Astrocyte (in vitro differentiated cells and primary cell): ENCODE results near the gene DYNC1I1. TPM values are rescaled to one million over a fixed set of nuclear protein-coding genes. Genes with fewer than 3 reads are reported as not detected.

ENCODE experiments used
- DNase-seq: peaks from one replicate; pipeline ENCODE4 v3.0.0-alpha.2; 2010; ENCODE audit warnings: low read depth
- FAIRE-seq: peaks from 2 replicates; lab custom pipeline; 2011; peaks lifted over from hg19 to GRCh38; lab: Jason Lieb, UNC
- H2AFZ ChIP-seq: 2 replicates; pipeline ENCODE4 v1.6.0; 2012; ENCODE audit warnings: low read depth, low read length, inconsistent platforms
- H3K27ac ChIP-seq: 2 replicates; pipeline ENCODE4 v1.5.1; 2011; ENCODE audit warnings: low read depth, low read length, inconsistent platforms
- H3K27me3 ChIP-seq: 2 replicates; pipeline ENCODE4 v1.6.0; 2011; ENCODE audit warnings: low read length, inconsistent platforms; ENCODE audit not compliant: insufficient read depth
- H3K36me3 ChIP-seq: 2 replicates; pipeline ENCODE4 v1.5.1; 2011; ENCODE audit warnings: low read length, inconsistent platforms; ENCODE audit not compliant: insufficient read depth
- H3K4me1 ChIP-seq: 2 replicates; pipeline ENCODE4 v1.5.1; 2011; ENCODE audit warnings: low read length, inconsistent platforms; ENCODE audit not compliant: insufficient read depth
- H3K4me2 ChIP-seq: 2 replicates; pipeline ENCODE4 v1.6.0; 2012; ENCODE audit warnings: low read length, inconsistent platforms
- H3K4me3 ChIP-seq: 2 replicates; pipeline ENCODE4 v1.5.1; 2011; ENCODE audit warnings: low read depth, mild to moderate bottlenecking, low read length, inconsistent platforms; ENCODE audit not compliant: insufficient read depth
- H3K79me2 ChIP-seq: 2 replicates; pipeline ENCODE4 v1.6.0; 2012; ENCODE audit warnings: mild to moderate bottlenecking, low read length, inconsistent platforms; ENCODE audit not compliant: insufficient read depth
- H3K9ac ChIP-seq: 2 replicates; pipeline ENCODE4 v1.6.0; 2012; ENCODE audit warnings: mild to moderate bottlenecking, low read length, inconsistent platforms
- H3K9me3 ChIP-seq: 2 replicates; pipeline ENCODE4 v1.5.1; 2012; ENCODE audit warnings: low read depth, mild to moderate bottlenecking, low read length, inconsistent platforms; ENCODE audit not compliant: insufficient read depth
- H4K20me1 ChIP-seq: 2 replicates; pipeline ENCODE4 v1.6.0; 2012; ENCODE audit warnings: low read length, inconsistent platforms; ENCODE audit not compliant: insufficient read depth
- H3K27ac Mint-ChIP-seq: one replicate; pipeline ENCODE4 v1.8.0; 2021; ENCODE audit warnings: mild to moderate bottlenecking, mixed read lengths; ENCODE audit not compliant: unreplicated experiment
- H3K27me3 Mint-ChIP-seq: one replicate; pipeline ENCODE4 v1.8.0; 2021; ENCODE audit warnings: low read depth, mixed read lengths; ENCODE audit not compliant: unreplicated experiment
- H3K36me3 Mint-ChIP-seq: one replicate; pipeline ENCODE4 v1.8.0; 2021; ENCODE audit warnings: low read depth, mixed read lengths; ENCODE audit not compliant: unreplicated experiment
- H3K4me1 Mint-ChIP-seq: one replicate; pipeline ENCODE4 v1.8.0; 2021; ENCODE audit warnings: low read depth, mixed read lengths; ENCODE audit not compliant: unreplicated experiment
- H3K4me3 Mint-ChIP-seq: one replicate; pipeline ENCODE4 v1.8.0; 2021; ENCODE audit warnings: mild to moderate bottlenecking, moderate library complexity, mixed read lengths; ENCODE audit not compliant: unreplicated experiment
- H3K9me3 Mint-ChIP-seq: one replicate; pipeline ENCODE4 v1.8.0; 2021; ENCODE audit warnings: mild to moderate bottlenecking, mixed read lengths; ENCODE audit not compliant: unreplicated experiment
- EZH2 ChIP-seq: IDR thresholded peaks from 2 replicates; pipeline ENCODE4 v1.6.1; 2012; ENCODE audit warnings: mild to moderate bottlenecking, low read length, inconsistent platforms; ENCODE audit not compliant: insufficient read depth
- total RNA-seq: library from RNA; stranded (reverse); gene quantifications from 2 replicates; pipeline ENCODE4 v1.2.1, GENCODE V29; 2021
- TF ChIP-seq, protein P1 (sequence below): IDR thresholded peaks from 2 replicates; pipeline ENCODE4 v1.5.1; 2011; ENCODE audit warnings: low read depth, mild to moderate bottlenecking, inconsistent platforms, low read length, moderate library complexity; ENCODE audit not compliant: insufficient read depth

The DYNC1I1 gene
- total RNA-seq, 1 donor from 2014 or later, result 3.2 TPM

DNA sequence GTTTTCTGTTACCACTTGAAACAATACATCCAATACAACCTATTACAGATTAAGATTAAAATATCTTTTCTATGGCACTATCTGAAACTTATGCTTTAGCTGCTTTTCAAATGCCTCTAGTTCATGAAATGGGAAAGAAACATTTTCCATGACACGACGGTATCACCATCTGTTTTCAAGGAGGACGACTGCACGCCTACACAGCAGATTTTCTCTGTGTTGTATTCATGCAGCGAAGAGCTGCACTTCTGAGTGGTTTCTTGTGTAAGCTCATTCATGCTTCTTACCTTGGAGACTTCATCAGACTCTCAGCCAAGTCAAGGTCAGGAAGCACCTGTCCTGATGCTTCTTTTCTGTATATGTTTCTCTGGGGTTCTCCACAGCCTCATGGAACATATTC lies 179.2 kb downstream of the DYNC1I1 start:
- no peak for DNase-seq
- no peaks in the 10 kb centered on the region for H4K20me1 ChIP-seq
- no peak overlapping the region for H2AFZ ChIP-seq
- H3K36me3 ChIP-seq, result no peaks in the 10 kb centered on the region
- no peak overlapping the region for H3K4me3 ChIP-seq
- H3K79me2 ChIP-seq, result no peaks in the 10 kb centered on the region
- no peak overlapping the region for H3K4me2 ChIP-seq
- H3K4me1 ChIP-seq, result no peaks in the 10 kb centered on the region
- Mint-ChIP-seq H3K27me3 (peaks cover 11% of the 10 kb centered on the region), H3K4me3 (no peak overlapping the region), H3K4me1 (no peaks in the 10 kb centered on the region), H3K27ac (no peak overlapping the region), H3K9me3 (no peaks in the 10 kb centered on the region), H3K36me3 (no peaks in the 10 kb centered on the region)
- H3K27me3 ChIP-seq, result no peaks in the 10 kb centered on the region
- H3K27ac ChIP-seq, result no peak overlapping the region
- FAIRE-seq, result no peak
- H3K9ac ChIP-seq, result no peak overlapping the region
- H3K9me3 ChIP-seq, result no peaks in the 10 kb centered on the region
- TF ChIP-seq, protein P1, sequence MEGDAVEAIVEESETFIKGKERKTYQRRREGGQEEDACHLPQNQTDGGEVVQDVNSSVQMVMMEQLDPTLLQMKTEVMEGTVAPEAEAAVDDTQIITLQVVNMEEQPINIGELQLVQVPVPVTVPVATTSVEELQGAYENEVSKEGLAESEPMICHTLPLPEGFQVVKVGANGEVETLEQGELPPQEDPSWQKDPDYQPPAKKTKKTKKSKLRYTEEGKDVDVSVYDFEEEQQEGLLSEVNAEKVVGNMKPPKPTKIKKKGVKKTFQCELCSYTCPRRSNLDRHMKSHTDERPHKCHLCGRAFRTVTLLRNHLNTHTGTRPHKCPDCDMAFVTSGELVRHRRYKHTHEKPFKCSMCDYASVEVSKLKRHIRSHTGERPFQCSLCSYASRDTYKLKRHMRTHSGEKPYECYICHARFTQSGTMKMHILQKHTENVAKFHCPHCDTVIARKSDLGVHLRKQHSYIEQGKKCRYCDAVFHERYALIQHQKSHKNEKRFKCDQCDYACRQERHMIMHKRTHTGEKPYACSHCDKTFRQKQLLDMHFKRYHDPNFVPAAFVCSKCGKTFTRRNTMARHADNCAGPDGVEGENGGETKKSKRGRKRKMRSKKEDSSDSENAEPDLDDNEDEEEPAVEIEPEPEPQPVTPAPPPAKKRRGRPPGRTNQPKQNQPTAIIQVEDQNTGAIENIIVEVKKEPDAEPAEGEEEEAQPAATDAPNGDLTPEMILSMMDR, result no peak
- TF ChIP-seq EZH2, result no peak

DNA sequence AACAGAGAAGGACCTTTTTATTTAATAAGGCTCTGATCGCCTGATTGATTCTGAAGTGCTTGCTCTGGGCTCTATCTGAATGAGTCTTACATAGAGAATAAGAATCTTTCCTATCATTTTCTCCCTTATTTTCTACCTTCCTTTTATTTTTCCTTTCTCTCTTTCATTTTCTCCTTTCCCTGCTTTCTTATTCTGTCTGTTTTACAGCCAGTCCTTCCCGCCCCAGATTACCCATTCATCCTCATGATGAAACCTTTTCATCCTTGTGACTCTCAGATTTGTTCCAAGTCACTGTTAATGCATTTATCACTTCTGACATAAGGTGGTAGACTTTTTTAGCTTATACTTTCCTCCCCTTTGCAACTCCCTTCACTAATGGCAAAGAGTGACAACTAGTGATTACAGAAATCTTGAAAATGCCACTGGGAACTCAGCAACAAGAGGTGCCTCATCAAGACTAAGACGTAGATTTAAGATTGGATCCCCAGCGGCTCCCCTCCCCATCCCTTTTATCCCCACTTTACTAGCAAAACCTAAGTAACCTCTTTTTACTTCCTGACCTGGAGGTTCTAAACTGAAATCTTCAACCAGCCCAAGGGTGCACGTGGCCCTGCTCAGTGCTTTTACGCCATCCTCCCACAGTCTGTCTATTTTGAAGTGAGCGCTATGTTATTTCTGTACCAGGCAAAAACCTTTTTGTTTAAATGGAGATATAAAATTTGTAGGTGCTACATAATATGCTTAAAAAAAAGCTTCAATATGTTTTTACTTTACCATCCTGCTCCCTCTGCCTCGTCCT lies 179.8 kb downstream of the DYNC1I1 start:
- Histone ChIP-seq H3K79me2 (no peaks in the 10 kb centered on the region), H3K36me3 (no peaks in the 10 kb centered on the region), H3K4me3 (no peak overlapping the region), H2AFZ (no peak overlapping the region), H4K20me1 (no peaks in the 10 kb centered on the region), H3K9ac (no peak overlapping the region), H3K4me2 (no peak overlapping the region), H3K9me3 (no peaks in the 10 kb centered on the region), H3K4me1 (no peaks in the 10 kb centered on the region), H3K27me3 (no peaks in the 10 kb centered on the region), H3K27ac (no peak overlapping the region)
- Mint-ChIP-seq H3K9me3 (no peaks in the 10 kb centered on the region), H3K27ac (no peak overlapping the region), H3K4me1 (no peaks in the 10 kb centered on the region), H3K27me3 (peaks cover 16% of the 10 kb centered on the region), H3K4me3 (no peak overlapping the region), H3K36me3 (no peaks in the 10 kb centered on the region)
- no peak for FAIRE-seq
- DNase-seq, result no peak
- no peak for TF ChIP-seq EZH2
- TF ChIP-seq, protein P1, result no peak

DNA sequence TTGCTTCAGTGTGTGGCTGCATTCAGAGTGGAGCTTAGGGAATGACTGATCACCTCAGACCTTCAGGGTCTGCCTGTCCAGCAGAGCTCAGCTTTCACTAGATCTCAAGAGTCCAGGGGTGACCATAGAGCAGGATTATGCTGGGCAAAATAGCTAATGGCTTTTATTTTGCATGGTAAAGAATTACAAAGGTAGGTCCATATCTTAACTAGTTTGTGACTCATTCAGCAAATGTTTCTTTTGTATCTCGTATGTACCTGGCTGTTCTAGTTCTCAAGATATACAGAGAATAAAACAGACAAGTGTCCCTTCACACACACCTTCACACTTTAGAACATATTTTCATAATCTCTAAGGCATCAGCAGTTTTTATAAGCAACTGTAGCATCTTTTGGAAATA lies 180.5 kb downstream of the DYNC1I1 start:
- FAIRE-seq, result no peak

More for the DNA sequence above, 180.5 kb downstream of the DYNC1I1 start:
- Mint-ChIP-seq H3K36me3 (no peaks in the 10 kb centered on the region), H3K4me1 (no peaks in the 10 kb centered on the region), H3K4me3 (no peak overlapping the region), H3K9me3 (no peaks in the 10 kb centered on the region), H3K27me3 (peaks cover 16% of the 10 kb centered on the region), H3K27ac (no peak overlapping the region)
- Histone ChIP-seq H4K20me1 (no peaks in the 10 kb centered on the region), H3K4me1 (no peaks in the 10 kb centered on the region), H3K27me3 (no peaks in the 10 kb centered on the region), H3K27ac (no peak overlapping the region), H3K4me3 (no peak overlapping the region), H3K9me3 (no peaks in the 10 kb centered on the region), H3K36me3 (no peaks in the 10 kb centered on the region), H3K4me2 (no peak overlapping the region), H2AFZ (no peak overlapping the region), H3K79me2 (no peaks in the 10 kb centered on the region), H3K9ac (no peak overlapping the region)
- TF ChIP-seq, protein P1, result no peak
- TF ChIP-seq EZH2, result no peak
- DNase-seq, result no peak
